PFSK-1 (cell line): ENCODE results near the gene LRRC32.

Source experiments
- FOXP2 ChIP-seq: optimal IDR thresholded peaks from 2 replicates; pipeline ENCODE3; 2011; ENCODE audit warnings: borderline replicate concordance, control low read depth, inconsistent platforms; ENCODE audit not compliant: insufficient read depth; ENCODE audit errors: extremely low read length, extremely low read depth
- POLR2AphosphoS5 ChIP-seq: IDR thresholded peaks from 2 replicates; pipeline ENCODE4 v1.6.1; 2012; ENCODE audit warnings: low read depth, mild to moderate bottlenecking, control low read depth, low read length, moderate library complexity
- SIN3A ChIP-seq: IDR thresholded peaks from 2 replicates; pipeline ENCODE4 v1.6.1; 2012; ENCODE audit warnings: mild to moderate bottlenecking, low read length, moderate library complexity, borderline replicate concordance; ENCODE audit not compliant: insufficient read depth
- TAF1 ChIP-seq: IDR thresholded peaks from 2 replicates; pipeline ENCODE4 v1.6.1; 2012; ENCODE audit warnings: low read length, control low read depth, borderline replicate concordance; ENCODE audit not compliant: insufficient read depth
- TF ChIP-seq, protein P1 (sequence below), 2 experiments: IDR thresholded peaks; 2 replicates each; pipeline versions ENCODE4 v1.6.1 to v1.8.0; 2011 to 2012; ENCODE audit warnings: low read depth in 2 of 2, low read length in 2 of 2, control low read depth in 1 of 2, inconsistent platforms in 1 of 2, mild to moderate bottlenecking in 1 of 2, moderate library complexity in 1 of 2; ENCODE audit not compliant: insufficient read depth in 1 of 2

LRRC32 gene

GRCh38 chr11:76616676-76617552 is 53.6 kb downstream of the LRRC32 start:
- TF ChIP-seq SIN3A (no peak), FOXP2 (no peak), POLR2AphosphoS5 (no peak), TAF1 (no peak)
- TF ChIP-seq, protein P1, sequence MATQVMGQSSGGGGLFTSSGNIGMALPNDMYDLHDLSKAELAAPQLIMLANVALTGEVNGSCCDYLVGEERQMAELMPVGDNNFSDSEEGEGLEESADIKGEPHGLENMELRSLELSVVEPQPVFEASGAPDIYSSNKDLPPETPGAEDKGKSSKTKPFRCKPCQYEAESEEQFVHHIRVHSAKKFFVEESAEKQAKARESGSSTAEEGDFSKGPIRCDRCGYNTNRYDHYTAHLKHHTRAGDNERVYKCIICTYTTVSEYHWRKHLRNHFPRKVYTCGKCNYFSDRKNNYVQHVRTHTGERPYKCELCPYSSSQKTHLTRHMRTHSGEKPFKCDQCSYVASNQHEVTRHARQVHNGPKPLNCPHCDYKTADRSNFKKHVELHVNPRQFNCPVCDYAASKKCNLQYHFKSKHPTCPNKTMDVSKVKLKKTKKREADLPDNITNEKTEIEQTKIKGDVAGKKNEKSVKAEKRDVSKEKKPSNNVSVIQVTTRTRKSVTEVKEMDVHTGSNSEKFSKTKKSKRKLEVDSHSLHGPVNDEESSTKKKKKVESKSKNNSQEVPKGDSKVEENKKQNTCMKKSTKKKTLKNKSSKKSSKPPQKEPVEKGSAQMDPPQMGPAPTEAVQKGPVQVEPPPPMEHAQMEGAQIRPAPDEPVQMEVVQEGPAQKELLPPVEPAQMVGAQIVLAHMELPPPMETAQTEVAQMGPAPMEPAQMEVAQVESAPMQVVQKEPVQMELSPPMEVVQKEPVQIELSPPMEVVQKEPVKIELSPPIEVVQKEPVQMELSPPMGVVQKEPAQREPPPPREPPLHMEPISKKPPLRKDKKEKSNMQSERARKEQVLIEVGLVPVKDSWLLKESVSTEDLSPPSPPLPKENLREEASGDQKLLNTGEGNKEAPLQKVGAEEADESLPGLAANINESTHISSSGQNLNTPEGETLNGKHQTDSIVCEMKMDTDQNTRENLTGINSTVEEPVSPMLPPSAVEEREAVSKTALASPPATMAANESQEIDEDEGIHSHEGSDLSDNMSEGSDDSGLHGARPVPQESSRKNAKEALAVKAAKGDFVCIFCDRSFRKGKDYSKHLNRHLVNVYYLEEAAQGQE (IDR thresholded peaks at IDR 0.05; ENCODE audit: insufficient read depth in 1 of 2, low read depth in 2 of 2, low read length in 2 of 2) = no peak

DNA sequence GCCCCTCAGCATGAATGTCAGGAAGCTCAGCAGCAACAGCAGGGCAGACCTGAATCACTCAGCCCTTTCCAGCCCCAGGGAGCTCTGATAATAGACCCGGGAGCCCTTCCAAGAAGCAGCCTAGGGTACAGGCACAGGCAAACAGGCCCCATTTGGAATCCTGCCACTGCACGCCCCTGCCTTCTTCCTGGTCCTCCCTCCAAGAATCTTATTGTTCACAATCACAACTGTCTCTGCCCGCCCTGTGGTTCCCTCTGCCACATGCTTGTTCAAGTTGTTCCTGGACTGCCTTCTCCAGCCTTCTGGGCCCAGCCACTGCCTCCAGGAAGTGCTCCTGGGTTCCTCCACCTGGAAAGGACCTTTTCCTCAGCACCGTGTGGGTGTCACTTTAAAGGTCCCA is 54.6 kb downstream of the LRRC32 start:
- TF ChIP-seq SIN3A = no peak
- no peak for TF ChIP-seq FOXP2
- no peak for TF ChIP-seq TAF1
- TF ChIP-seq, protein P1 (IDR thresholded peaks at IDR 0.05; ENCODE audit: insufficient read depth in 1 of 2, low read depth in 2 of 2, low read length in 2 of 2) = no peak
- no peak for TF ChIP-seq POLR2AphosphoS5

GRCh38 chr11:76614471-76615179 is 55.9 kb downstream of the LRRC32 start:
- no peak for TF ChIP-seq SIN3A
- no peak for TF ChIP-seq FOXP2
- TF ChIP-seq, protein P1 (IDR thresholded peaks at IDR 0.05; ENCODE audit: insufficient read depth in 1 of 2, low read depth in 2 of 2, low read length in 2 of 2) = no peak
- TF ChIP-seq POLR2AphosphoS5 = no peak
- TF ChIP-seq TAF1 = no peak

DNA sequence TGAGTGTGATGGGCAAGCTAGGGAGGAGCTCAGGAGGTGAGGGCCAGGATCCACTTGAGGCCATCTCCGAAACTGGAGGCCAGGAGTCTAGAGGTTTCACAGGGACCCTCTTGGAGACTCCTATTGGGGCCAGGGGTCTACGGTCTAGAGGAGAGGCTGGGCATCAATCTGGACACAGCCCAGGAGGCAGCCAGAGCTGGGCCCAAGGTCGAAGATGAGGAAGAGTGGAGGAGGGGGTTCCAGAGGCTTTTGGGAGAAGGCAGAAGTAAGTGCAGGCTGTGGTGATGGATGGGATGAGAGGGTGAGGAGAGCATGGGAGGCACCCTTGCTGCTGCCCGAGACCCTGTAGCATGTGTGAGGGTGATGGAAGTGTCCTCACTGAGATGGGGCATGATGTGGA is 56.6 kb downstream of the LRRC32 start:
- TF ChIP-seq FOXP2 = no peak
- TF ChIP-seq TAF1 = no peak
- no peak for TF ChIP-seq POLR2AphosphoS5

GRCh38 chr11:76612226-76612625 is 58.3 kb downstream of the LRRC32 start:
- no peak for TF ChIP-seq FOXP2
- TF ChIP-seq TAF1 = no peak
- TF ChIP-seq POLR2AphosphoS5 = no peak
- TF ChIP-seq, protein P1 (IDR thresholded peaks at IDR 0.05; ENCODE audit: insufficient read depth in 1 of 2, low read depth in 2 of 2, low read length in 2 of 2) = no peak
- no peak for TF ChIP-seq SIN3A
